Nephron (organoid): ENCODE results near the gene ZNF202.

ENCODE experiments used
- H3K27ac Mint-ChIP-seq, 3 experiments: 2 replicates each; pipeline ENCODE4 v1.8.0; 2020; ENCODE audit warnings: mixed read lengths in 3 of 3, mild to moderate bottlenecking in 2 of 3, moderate library complexity in 1 of 3
- H3K27me3 Mint-ChIP-seq: 2 replicates; pipeline ENCODE4 v1.8.0; 2021; ENCODE audit warnings: low read depth, mild to moderate bottlenecking, moderate library complexity, mixed read lengths
- H3K36me3 Mint-ChIP-seq: 2 replicates; pipeline ENCODE4 v1.8.0; 2020; ENCODE audit warnings: low read depth, mixed read lengths
- H3K4me1 Mint-ChIP-seq: 2 replicates; pipeline ENCODE4 v1.8.0; 2020; ENCODE audit warnings: mixed read lengths
- H3K4me3 Mint-ChIP-seq, 3 experiments: 2 replicates each; pipeline ENCODE4 v1.8.0; 2020; ENCODE audit warnings: mild to moderate bottlenecking in 3 of 3, mixed read lengths in 3 of 3, moderate library complexity in 2 of 3
- H3K9me3 Mint-ChIP-seq: 2 replicates; pipeline ENCODE4 v1.8.0; 2020; ENCODE audit warnings: mixed read lengths
- TF ChIP-seq, protein P1 (sequence below), 3 experiments: fragments of 200-600 bp; sonication (generic); IDR thresholded peaks; one replicate each; pipeline ENCODE4 v1.5.0; 2021; ENCODE audit warnings: antibody characterized with exemption in 3 of 3; ENCODE audit not compliant: unreplicated experiment in 3 of 3

ZNF202 gene

DNA sequence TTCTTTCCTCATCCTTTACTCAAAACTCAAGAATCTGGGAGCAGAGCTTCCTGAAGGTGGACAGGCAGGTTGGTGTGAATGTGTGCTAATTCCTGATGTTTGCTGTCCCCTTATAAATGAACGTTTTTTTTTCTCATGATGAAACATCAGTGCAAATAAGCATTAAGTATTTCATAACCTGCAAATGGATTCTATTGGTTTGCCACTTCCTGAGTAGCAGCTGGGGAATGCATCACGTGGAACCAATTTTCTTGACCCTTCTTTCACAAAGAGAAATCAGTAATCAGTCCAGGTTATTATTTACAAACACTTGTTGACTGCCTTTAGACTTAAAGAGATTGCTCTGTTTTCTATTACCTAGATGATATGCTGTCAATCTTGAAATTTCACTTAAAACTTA lies 46.9 kb downstream of the ZNF202 start:
- no peaks in the 10 kb centered on the region for H3K36me3 Mint-ChIP-seq
- H3K27me3 Mint-ChIP-seq: peaks cover 21% of the 10 kb centered on the region
- no peak overlapping the region for H3K27ac Mint-ChIP-seq
- H3K4me1 Mint-ChIP-seq: no peaks in the 10 kb centered on the region
- no peak overlapping the region for H3K4me3 Mint-ChIP-seq
- TF ChIP-seq, protein P1, sequence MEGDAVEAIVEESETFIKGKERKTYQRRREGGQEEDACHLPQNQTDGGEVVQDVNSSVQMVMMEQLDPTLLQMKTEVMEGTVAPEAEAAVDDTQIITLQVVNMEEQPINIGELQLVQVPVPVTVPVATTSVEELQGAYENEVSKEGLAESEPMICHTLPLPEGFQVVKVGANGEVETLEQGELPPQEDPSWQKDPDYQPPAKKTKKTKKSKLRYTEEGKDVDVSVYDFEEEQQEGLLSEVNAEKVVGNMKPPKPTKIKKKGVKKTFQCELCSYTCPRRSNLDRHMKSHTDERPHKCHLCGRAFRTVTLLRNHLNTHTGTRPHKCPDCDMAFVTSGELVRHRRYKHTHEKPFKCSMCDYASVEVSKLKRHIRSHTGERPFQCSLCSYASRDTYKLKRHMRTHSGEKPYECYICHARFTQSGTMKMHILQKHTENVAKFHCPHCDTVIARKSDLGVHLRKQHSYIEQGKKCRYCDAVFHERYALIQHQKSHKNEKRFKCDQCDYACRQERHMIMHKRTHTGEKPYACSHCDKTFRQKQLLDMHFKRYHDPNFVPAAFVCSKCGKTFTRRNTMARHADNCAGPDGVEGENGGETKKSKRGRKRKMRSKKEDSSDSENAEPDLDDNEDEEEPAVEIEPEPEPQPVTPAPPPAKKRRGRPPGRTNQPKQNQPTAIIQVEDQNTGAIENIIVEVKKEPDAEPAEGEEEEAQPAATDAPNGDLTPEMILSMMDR (IDR thresholded peaks at IDR 0.05; ENCODE audit: unreplicated experiment in 3 of 3): no peak
- H3K9me3 Mint-ChIP-seq: no peaks in the 10 kb centered on the region

DNA sequence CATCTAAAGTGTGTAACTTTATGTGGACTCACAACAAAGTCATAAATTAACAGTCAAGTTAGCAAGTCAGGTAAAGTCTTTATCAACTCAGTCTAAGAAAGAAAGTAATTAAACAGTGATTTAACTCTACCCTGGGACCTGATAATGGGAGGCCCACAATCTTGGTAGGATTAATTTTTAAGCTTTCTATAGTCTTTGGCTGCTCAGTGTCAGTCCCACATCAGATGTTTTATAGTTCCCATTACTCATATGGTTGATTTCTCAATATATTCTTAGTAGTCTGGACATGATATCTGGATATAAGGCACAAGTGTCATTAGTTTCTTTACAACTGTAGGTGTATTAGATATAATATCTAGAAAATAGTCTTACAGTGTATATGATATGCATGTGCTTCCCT lies 48.5 kb downstream of the ZNF202 start:
- Mint-ChIP-seq H3K9me3 (no peaks in the 10 kb centered on the region), H3K27me3 (peaks cover 27% of the 10 kb centered on the region), H3K4me1 (no peaks in the 10 kb centered on the region), H3K36me3 (no peaks in the 10 kb centered on the region), H3K4me3 (no peak overlapping the region), H3K27ac (no peak overlapping the region)
- TF ChIP-seq, protein P1 (IDR thresholded peaks at IDR 0.05; ENCODE audit: unreplicated experiment in 3 of 3): no peak

DNA sequence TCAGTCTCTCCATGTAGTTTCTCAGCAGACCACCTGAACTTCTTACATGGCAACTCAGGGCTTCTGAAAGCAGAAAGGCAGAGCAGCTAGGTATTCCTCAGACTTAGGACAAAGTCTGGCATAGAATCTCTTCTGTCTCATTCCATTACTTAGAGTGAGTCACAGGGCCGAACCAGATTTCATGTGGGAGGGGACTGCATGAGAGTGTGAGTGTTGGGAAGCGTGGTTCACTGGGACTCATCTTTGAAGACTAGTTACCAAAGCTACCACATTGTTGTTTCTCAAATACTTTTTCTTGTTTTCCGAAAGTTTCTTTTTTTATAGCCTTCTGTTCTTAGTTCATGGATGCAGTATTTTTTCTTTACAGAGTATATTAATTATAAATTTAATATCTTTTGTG lies 51.0 kb downstream of the ZNF202 start:
- Mint-ChIP-seq H3K27me3 (peaks cover 27% of the 10 kb centered on the region), H3K36me3 (no peaks in the 10 kb centered on the region), H3K9me3 (no peaks in the 10 kb centered on the region), H3K27ac (no peak overlapping the region), H3K4me1 (no peaks in the 10 kb centered on the region), H3K4me3 (no peak overlapping the region)
- TF ChIP-seq, protein P1 (IDR thresholded peaks at IDR 0.05; ENCODE audit: unreplicated experiment in 3 of 3): no peak

DNA sequence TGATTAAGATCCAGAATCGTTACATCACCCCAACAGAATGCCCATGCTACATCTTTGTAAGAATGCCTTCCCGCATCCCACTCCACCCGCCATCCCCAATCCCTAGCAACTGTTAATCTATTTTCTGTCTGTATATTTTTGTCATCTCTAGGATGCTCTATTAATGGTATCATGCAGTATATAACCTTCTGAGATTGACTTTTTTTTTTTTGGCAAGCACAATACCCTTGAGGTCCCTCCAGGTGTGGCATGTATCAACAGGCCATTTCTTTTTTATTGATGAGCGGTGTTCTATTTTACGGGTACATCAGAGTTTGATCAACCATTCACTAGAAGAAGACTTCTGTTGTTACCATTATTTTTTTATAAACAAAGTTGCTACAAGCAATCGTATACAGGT lies 56.9 kb downstream of the ZNF202 start:
- Mint-ChIP-seq H3K27me3 (peaks cover 16% of the 10 kb centered on the region), H3K9me3 (no peaks in the 10 kb centered on the region), H3K4me1 (peaks cover 19% of the 10 kb centered on the region), H3K4me3 (no peak overlapping the region), H3K36me3 (no peaks in the 10 kb centered on the region), H3K27ac (no peak overlapping the region)
- TF ChIP-seq, protein P1 (IDR thresholded peaks at IDR 0.05; ENCODE audit: unreplicated experiment in 3 of 3): no peak

DNA sequence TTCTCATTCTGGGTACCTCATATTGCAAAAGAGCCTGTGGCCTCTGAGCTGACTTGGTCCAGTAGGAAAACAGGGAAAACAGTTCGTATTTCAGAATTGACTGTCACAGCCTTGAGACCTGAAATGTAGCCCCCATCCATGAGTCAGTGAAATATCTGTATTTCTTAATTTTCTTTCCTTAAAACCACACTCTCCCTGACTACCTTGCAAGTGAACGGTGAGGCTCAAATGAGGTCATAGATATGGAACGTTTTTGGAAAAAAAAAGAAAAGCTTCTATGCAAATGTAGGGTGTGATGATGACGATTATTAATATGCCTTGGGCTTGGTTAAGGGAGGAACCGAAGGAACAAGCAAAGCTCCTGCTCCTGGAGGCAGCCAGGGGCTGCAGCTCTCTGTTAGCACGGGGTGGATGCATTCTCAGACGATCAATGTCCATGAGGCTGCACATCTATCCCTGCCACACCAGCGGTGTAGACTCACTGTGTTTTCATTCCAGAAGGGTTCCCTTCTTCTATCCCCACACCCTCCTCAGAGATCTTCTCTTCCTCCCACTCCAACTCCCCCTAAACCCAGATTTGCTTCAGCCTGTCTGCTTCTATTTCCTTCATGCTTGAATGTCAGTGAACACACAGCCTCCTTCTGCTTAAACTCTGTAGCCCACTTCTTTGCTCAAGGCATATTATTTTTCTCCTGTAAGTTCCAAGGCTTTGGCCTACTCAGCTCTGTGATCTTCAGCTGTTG lies 57.9 kb downstream of the ZNF202 start:
- no peaks in the 10 kb centered on the region for H3K9me3 Mint-ChIP-seq
- H3K36me3 Mint-ChIP-seq: no peaks in the 10 kb centered on the region
- TF ChIP-seq, protein P1 (IDR thresholded peaks at IDR 0.05; ENCODE audit: unreplicated experiment in 3 of 3): no peak
- peaks cover 19% of the 10 kb centered on the region for H3K4me1 Mint-ChIP-seq
- H3K27me3 Mint-ChIP-seq: peaks cover 14% of the 10 kb centered on the region
- peak overlapping the region; percentile 23 to 51 (median 34) for H3K27ac Mint-ChIP-seq
- H3K4me3 Mint-ChIP-seq: peak overlapping the region in 1 of 3 experiments; percentile 13
